ENCODE results near the gene RAD18.

Gene RAD18

DNA sequence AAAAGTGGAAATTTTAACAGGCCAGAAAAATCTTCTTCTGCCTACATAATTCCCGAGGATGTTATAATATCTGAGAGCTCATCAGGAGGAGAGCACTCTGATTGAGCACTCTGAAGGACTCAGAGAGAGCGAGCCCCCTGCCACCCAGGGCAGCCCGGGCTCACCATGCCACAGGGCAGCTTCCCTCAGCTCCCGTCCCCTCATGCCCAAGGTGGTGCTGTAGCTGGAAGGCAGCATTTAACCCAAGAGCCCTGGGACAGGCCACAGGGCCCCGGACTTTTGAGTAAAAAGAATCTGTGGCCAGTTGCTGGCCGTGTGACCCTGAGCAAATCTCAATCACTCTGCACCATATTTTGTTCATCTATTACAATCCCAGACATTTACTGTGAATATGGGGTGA lies 23.5 kb upstream of the RAD18 start:
- DNase-seq, result no peak

DNA sequence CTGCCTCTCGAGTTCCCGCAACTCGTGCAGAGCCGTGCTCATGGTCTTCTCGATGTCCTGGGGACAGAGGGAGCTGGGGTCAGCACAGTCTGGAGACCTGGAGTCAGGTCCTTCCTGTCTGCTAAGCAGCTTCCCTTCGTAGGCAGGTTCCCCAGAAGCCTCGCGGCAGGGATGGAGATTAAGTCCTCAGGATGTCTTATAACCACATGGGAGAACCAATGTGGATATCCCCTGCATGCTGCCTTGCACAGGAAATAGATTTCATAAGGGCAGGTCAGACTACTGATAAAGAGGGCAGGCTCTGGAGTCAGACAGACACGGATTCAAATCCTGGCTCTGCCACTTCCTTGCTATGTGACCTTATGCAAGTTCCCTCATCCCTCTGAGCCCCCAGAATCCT lies 22.6 kb upstream of the RAD18 start:
- no peak for DNase-seq

GRCh38 chr3:8985411-8985831 lies 22.1 kb upstream of the RAD18 start:
- no peak for DNase-seq

GRCh38 chr3:8984526-8984925 lies 21.3 kb upstream of the RAD18 start:
- DNase-seq, result no peak

- no peak for DNase-seq
Observed at GRCh38 chr3:8984081-8984480, 20.8 kb upstream of the RAD18 start.

DNA sequence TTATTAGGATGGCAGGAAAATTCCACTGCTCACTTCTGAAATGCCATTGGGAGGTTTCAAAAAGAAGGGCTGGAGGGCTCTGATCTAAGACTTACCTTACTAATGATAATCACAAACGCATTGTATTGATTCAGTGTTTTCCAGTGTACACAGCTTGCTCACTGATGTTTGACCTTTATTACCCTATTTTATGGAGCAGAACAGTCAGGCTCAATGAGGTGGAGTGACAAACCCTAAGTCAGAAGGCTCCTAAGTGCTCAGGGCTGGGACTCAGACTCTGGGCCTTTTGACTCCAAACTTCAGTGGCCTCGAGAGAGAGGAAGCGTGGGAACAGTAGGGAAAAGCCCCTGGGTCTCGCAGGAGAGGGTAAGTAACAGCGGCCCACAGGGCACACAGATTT lies 20.3 kb upstream of the RAD18 start:
- no peak for DNase-seq

GRCh38 chr3:8983026-8983425 lies 19.8 kb upstream of the RAD18 start:
- DNase-seq, result no peak

GRCh38 chr3:8982509-8982908 lies 19.2 kb upstream of the RAD18 start:
- DNase-seq, result no peak

GRCh38 chr3:8981700-8982099 lies 18.4 kb upstream of the RAD18 start:
- DNase-seq, result no peak

DNA sequence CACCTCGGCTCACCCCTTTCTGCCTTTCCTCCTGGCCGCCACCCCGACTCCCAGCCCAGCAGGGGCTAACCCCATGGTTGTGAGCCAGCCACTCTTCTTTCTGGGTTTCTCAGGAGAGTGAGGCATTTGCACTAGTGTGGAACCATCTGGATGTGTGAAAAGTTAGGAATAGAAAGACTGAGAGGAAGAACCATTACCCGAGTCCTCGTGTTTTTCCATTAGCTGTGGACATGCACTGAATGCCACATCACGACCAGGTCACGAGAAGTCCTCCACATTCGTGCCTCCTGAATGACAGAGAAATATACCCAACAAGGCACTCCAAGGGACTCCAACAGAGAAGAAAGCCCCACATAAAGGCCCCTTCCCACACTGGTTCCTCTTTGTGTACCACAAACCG lies 18.0 kb upstream of the RAD18 start:
- DNase-seq, result no peak

- no peak for DNase-seq
Observed at GRCh38 chr3:8980756-8981257, 17.5 kb upstream of the RAD18 start.

DNA sequence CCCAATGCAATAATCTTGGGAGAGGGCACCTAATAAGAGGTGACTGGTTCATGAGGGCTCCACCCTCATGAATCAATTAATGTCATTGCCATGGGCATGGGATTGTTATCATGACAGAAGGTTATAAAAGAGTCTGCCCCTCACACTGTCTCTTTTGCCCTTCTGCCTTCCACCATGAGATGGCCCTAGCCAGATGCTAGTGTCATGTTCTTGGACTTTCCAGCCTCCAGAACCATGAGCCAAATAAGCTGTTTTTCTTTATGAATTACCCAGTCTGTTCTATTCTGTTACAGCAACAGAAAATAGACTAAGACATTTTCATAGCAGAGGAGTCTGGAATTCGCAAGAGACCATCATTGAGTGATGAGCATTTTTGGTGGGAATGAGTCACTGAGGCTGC lies 16.0 kb upstream of the RAD18 start:
- DNase-seq, result no peak

DNA sequence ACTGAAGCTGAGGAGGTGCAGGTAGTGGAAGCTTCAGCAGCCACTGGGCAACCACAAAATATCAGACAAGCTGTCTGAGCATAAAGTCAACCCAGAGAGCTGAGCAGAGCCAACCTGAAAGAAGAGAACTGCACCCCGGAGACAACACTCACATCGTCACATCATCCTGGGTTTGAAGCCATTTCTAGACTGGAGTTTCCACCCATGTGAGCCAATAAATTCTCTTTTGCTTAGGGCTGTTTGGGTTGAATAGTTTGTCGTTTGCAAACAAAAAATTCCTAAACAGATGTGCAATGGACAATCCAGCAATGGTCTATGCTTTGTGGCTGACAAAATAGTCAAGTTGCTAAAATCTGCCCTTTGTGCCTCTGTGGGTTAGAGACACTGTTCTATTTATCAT lies 15.3 kb upstream of the RAD18 start:
- no peak for DNase-seq

DNA sequence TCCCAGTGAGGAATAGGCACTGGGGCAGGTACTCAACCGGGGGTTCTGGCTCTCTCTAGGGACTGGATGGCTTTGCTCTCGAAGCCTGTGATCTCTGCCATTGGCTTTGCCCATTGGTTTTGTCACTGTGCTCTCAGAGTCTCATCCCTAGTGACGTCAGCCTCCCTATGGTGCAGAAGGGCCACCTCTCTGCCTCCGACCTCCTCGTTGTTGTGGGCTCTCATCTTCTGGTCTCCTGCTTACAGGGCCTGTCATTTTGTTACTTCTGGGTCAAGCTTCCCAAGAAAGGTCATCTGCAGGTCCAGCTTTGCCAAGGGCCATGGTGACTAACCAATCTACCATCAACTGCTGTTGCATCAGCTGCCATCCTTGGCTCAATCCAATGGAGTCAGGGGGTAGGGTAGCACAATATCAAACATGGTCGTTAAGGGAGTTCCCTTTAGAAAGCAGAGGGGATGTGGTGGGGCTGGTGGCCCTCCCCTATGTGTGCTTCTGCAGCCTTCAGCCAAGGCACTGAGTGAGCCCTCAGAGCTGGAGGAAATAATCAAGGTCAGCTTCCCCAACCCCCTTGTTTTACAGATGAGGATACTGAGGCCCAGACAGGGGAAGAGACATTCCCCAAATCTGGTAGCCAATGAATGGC lies 13.4 kb upstream of the RAD18 start:
- no peak for DNase-seq

- DNase-seq, result no peak
Observed at GRCh38 chr3:8975081-8976020, 12.1 kb upstream of the RAD18 start.

DNA sequence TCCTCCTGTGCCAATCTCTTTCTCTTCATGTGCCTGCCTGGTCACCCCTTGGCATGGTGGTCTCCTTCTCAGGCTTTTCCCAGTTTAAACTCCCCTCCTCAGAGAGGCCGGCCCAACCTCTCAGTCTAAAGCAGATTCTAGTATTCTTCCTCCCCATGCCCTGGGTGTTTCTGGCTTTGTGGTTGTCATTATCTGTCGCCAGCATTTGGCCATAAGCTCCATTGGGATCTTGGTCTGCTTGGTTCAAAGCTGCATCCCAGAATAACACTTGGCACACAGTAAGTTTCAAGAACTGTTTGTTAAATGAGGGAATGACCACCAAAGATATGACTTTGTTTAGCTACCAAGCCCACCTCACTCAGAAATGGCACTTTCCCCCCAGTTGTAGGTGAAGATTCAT lies 11.2 kb upstream of the RAD18 start:
- no peak for DNase-seq

DNA sequence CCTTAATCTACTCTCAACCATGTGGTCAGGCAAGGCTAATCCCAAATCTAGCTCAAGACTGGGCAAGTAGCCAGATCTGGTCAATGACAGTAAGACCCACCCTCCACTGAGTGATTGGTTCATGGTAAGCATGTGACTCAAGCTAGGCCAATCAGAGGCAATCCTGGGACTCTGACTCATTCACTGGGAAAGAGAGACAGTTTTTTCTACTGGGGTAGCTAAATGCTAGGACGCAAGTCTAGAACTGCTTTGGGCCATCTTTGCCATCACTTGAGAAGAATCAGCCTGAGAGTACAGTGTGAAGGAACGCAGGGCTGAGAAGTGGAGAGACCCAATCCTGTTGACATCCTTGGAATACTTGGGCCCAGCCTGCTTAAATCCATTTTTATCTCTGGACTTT lies 9.4 kb upstream of the RAD18 start:
- DNase-seq, result no peak

GRCh38 chr3:8970971-8971589 lies 7.8 kb upstream of the RAD18 start:
- DNase-seq, result peak; percentile 54

DNA sequence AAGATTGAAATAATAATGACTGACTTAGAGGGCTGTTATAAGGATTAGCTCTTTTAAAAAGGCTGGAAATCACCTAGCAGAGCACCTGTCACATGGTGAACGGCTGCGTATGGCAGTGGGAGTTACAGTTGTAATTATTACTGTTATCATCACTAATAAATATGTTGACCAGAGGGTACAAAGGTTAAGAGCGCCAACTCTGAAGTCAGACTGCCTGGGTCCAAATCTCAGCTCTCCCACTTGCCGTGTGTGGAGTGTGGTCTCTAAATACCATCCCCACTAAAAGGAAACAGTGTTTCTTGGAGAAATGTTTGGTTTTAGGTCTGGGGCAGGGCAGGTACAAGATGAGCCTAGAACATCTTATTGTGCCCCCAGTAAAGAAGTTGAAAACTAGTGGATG lies 6.0 kb upstream of the RAD18 start:
- DNase-seq, result no peak

- DNase-seq, result no peak
Observed at GRCh38 chr3:8968375-8968882, 5.2 kb upstream of the RAD18 start.

DNA sequence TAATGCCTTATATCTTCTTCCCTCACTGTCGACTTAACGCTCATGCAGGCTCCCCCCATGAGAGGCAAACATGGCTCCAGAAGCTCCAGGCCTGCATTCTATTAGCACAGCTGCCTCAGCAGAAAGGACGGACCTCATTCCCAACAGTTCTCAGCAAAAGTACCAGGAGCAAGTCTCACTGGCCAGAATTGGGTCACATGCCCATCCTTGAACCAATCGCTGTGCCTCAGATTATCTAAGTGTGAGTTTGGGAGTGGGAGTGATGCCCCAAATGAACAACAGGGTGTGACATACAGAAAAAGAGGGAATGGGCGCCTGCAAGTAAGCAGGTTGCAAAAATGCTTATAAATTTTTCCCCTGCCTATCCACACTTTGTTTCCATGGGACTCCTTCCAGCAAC lies 4.3 kb upstream of the RAD18 start:
- DNase-seq, result no peak

DNA sequence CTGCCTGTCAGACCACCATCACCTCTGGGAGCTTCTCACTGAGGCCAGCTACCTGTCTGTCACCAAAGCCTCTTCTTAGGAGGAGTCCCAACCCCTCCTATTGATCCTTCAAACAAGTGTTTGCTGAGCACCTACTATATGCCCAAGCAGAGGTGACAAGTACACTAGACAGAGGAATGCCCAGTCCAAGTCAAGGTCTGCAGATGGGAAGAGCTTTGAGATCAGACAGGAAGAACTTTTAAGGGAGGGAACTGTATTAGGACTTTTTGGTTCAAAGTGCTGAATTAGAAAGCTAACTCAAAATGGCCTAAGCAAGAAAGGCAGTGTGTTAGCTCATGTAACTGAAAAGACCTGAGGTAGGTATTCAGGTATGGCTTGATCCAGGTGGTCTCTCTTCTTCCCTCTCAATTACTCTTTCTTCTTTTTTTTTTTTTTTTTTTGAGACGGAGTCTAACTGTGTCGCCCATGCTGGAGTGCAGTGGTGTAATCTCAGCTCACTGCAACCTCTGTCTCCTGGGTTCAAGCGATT lies 3.6 kb upstream of the RAD18 start:
- no peak for DNase-seq
